Neural crest cell (in vitro differentiated cells): ENCODE results near the gene DHRS4. TPM values are rescaled to one million over a fixed set of nuclear protein-coding genes. Genes with fewer than 3 reads are reported as not detected.

Experiments used
- DNase-seq: peaks from one replicate; pipeline ENCODE4 v3.0.0; 2021; ENCODE audit warnings: low read depth, mixed read lengths, low spot score
- H3K27ac Mint-ChIP-seq: one replicate; pipeline ENCODE4 v1.8.0; 2021; ENCODE audit warnings: mild to moderate bottlenecking, mixed read lengths; ENCODE audit not compliant: unreplicated experiment
- H3K27me3 Mint-ChIP-seq: 2 replicates; pipeline ENCODE4 v1.8.0; 2021; ENCODE audit warnings: low read depth, mild to moderate bottlenecking, mixed read lengths
- H3K36me3 Mint-ChIP-seq: 2 replicates; pipeline ENCODE4 v1.8.0; 2021; ENCODE audit warnings: low read depth, mild to moderate bottlenecking, mixed read lengths
- H3K4me1 Mint-ChIP-seq: 2 replicates; pipeline ENCODE4 v1.8.0; 2021; ENCODE audit warnings: mixed read lengths
- H3K4me3 Mint-ChIP-seq: one replicate; pipeline ENCODE4 v1.8.0; 2021; ENCODE audit warnings: mild to moderate bottlenecking, mixed read lengths
- H3K9me3 Mint-ChIP-seq: 2 replicates; pipeline ENCODE4 v1.8.0; 2021; ENCODE audit warnings: mixed read lengths
- CTCF ChIP-seq: fragments of 200-600 bp; sonication (generic); conservative IDR thresholded peaks from 2 replicates; pipeline ENCODE4 v1.5.0; 2021; ENCODE audit warnings: antibody characterized with exemption, mild to moderate bottlenecking
- total RNA-seq: library from RNA; stranded (reverse); gene quantifications from 2 replicates; pipeline ENCODE4 v1.2.1, GENCODE V29; 2021

Gene DHRS4
- total RNA-seq, 1 donor from 2014 or later = 17.4 TPM

DNA sequence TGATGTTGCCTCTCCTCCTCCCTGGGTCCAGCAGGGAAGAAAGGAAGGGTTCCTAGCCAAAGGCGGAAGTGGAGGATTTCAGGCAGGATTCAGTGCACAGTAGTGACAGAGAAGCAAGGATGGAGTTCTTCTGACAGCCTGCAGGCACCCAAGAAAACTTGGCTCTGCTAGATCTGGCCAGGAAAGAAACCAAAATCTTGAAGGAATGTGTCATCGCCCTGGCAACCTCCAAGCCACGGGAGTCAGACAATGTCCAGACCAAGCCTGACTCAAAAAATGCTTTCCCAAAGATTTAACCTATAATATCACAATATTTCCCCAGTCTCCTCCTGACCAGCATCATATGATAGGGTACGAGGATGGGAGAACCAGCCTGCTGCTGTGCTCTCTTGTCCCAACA is 22.8 kb upstream of the DHRS4 start:
- Mint-ChIP-seq H3K4me1 (no peaks in the 10 kb centered on the region), H3K27me3 (peaks cover 50% of the 10 kb centered on the region), H3K27ac (no peak overlapping the region), H3K4me3 (no peak overlapping the region), H3K9me3 (no peaks in the 10 kb centered on the region), H3K36me3 (no peaks in the 10 kb centered on the region)
- no peak for TF ChIP-seq CTCF
- DNase-seq = no peak

GRCh38 chr14:23931721-23932289 is 21.8 kb upstream of the DHRS4 start:
- Mint-ChIP-seq H3K36me3 (no peaks in the 10 kb centered on the region), H3K4me1 (no peaks in the 10 kb centered on the region), H3K4me3 (no peak overlapping the region), H3K27ac (no peak overlapping the region), H3K9me3 (no peaks in the 10 kb centered on the region), H3K27me3 (peaks cover 50% of the 10 kb centered on the region)
- DNase-seq = no peak
- no peak for TF ChIP-seq CTCF

- H3K4me1 Mint-ChIP-seq = no peaks in the 10 kb centered on the region
- no peak for TF ChIP-seq CTCF
- no peak overlapping the region for H3K4me3 Mint-ChIP-seq
- no peak overlapping the region for H3K27ac Mint-ChIP-seq
- DNase-seq = no peak
- peaks cover 44% of the 10 kb centered on the region for H3K27me3 Mint-ChIP-seq
- H3K9me3 Mint-ChIP-seq = no peaks in the 10 kb centered on the region
- no peaks in the 10 kb centered on the region for H3K36me3 Mint-ChIP-seq
Measured at GRCh38 chr14:23932639-23933038, 20.9 kb upstream of the DHRS4 start.

- no peaks in the 10 kb centered on the region for H3K4me1 Mint-ChIP-seq
- H3K9me3 Mint-ChIP-seq = no peaks in the 10 kb centered on the region
- TF ChIP-seq CTCF = no peak
- no peak overlapping the region for H3K27ac Mint-ChIP-seq
- peaks cover 38% of the 10 kb centered on the region for H3K27me3 Mint-ChIP-seq
- H3K4me3 Mint-ChIP-seq = no peak overlapping the region
- no peak for DNase-seq
- H3K36me3 Mint-ChIP-seq = no peaks in the 10 kb centered on the region
Measured at GRCh38 chr14:23933108-23933741, 20.3 kb upstream of the DHRS4 start.

DNA sequence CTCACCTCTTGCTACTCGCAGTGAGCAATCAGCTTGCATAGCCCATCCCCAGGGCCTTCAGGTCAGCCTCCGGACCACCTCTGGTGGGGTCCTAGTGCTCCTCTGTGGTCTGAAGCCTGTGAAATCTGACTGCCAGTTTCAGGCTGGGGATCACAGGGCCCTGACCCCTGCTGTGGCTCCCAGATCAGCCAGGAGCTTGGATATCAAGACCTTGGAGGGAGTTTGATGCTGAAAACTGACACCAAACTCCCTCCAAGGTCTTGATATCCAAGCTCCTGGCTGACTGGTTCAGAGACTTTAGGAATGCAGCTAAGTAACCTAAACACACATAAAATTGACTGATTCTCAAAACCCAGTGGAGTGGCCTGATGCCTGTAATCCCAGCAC is 19.8 kb upstream of the DHRS4 start:
- no peaks in the 10 kb centered on the region for H3K36me3 Mint-ChIP-seq
- DNase-seq = no peak
- H3K27ac Mint-ChIP-seq = no peak overlapping the region
- no peak for TF ChIP-seq CTCF
- no peak overlapping the region for H3K4me3 Mint-ChIP-seq
- no peaks in the 10 kb centered on the region for H3K4me1 Mint-ChIP-seq
- peaks cover 33% of the 10 kb centered on the region for H3K27me3 Mint-ChIP-seq
- H3K9me3 Mint-ChIP-seq = no peaks in the 10 kb centered on the region
